Neural progenitor cell (in vitro differentiated cells): Measurements from ENCODE around the gene FBLN1. TPM values are rescaled to one million over a fixed set of nuclear protein-coding genes. Genes with fewer than 3 reads are reported as not detected.

Experiments
- DNase-seq: peaks from one replicate; pipeline ENCODE4 v3.0.0-alpha.2; 2016; ENCODE audit warnings: low spot score
- H2AFZ ChIP-seq: fragments of 200-600 bp; sonication (generic); replicated peaks from 2 replicates; pipeline ENCODE4 v1.6.1; 2016; ENCODE audit warnings: antibody characterized with exemption
- H3F3A ChIP-seq: fragments of 200-600 bp; sonication (generic); 2 replicates; pipeline ENCODE4 v1.6.1; 2016; ENCODE audit warnings: antibody characterized with exemption, low read depth
- H3K27ac ChIP-seq: fragments of 200-600 bp; sonication (generic); 2 replicates; pipeline ENCODE4 v1.5.1; 2016; ENCODE audit warnings: mild to moderate bottlenecking
- H3K27me3 ChIP-seq: fragments of 200-600 bp; sonication (generic); 2 replicates; pipeline ENCODE4 v1.6.1; 2016; ENCODE audit warnings: mild to moderate bottlenecking, moderate library complexity
- H3K36me3 ChIP-seq: fragments of 200-600 bp; sonication (generic); 2 replicates; pipeline ENCODE4 v1.5.1; 2016
- H3K4me1 ChIP-seq: fragments of 200-600 bp; sonication (generic); 2 replicates; pipeline ENCODE4 v1.6.1; 2016; ENCODE audit warnings: mixed run types
- H3K4me2 ChIP-seq: fragments of 200-600 bp; sonication (generic); 2 replicates; pipeline ENCODE4 v1.6.1; 2016
- H3K4me3 ChIP-seq: fragments of 200-600 bp; sonication (generic); 2 replicates; pipeline ENCODE4 v1.5.1; 2016
- H3K79me2 ChIP-seq: fragments of 200-600 bp; sonication (generic); 2 replicates; pipeline ENCODE4 v1.6.1; 2016; ENCODE audit warnings: low read depth
- H3K9ac ChIP-seq: fragments of 200-600 bp; sonication (generic); 2 replicates; pipeline ENCODE4 v1.6.1; 2016
- H3K9me3 ChIP-seq: fragments of 200-600 bp; sonication (generic); 2 replicates; pipeline ENCODE4 v1.5.1; 2016; ENCODE audit warnings: low read depth
- H4K20me1 ChIP-seq: fragments of 200-600 bp; sonication (generic); 2 replicates; pipeline ENCODE4 v1.6.1; 2016; ENCODE audit warnings: low read depth
- H3K27ac Mint-ChIP-seq: 3 replicates; pipeline ENCODE4 v1.8.0; 2021; ENCODE audit warnings: mixed read lengths
- H3K27me3 Mint-ChIP-seq: 2 replicates; pipeline ENCODE4 v1.8.0; 2022; ENCODE audit warnings: low read depth, mild to moderate bottlenecking, inconsistent platforms, moderate library complexity, mixed read lengths; ENCODE audit not compliant: insufficient read depth
- H3K36me3 Mint-ChIP-seq: 3 replicates; pipeline ENCODE4 v1.8.0; 2021; ENCODE audit warnings: mixed read lengths
- H3K4me1 Mint-ChIP-seq: 3 replicates; pipeline ENCODE4 v1.8.0; 2021; ENCODE audit warnings: mixed read lengths
- H3K4me3 Mint-ChIP-seq: 3 replicates; pipeline ENCODE4 v1.8.0; 2021; ENCODE audit warnings: mild to moderate bottlenecking, moderate library complexity, mixed read lengths
- H3K9me3 Mint-ChIP-seq: 3 replicates; pipeline ENCODE4 v1.8.0; 2020; ENCODE audit warnings: mixed read lengths
- CTCF ChIP-seq: fragments of 200-600 bp; sonication (generic); IDR thresholded peaks from 2 replicates; pipeline ENCODE4 v1.5.1; 2017; ENCODE audit warnings: antibody characterized with exemption, mild to moderate bottlenecking
- EZH2 ChIP-seq: fragments of 200-600 bp; sonication (generic); IDR thresholded peaks from 2 replicates; pipeline ENCODE4 v1.6.1; 2017; ENCODE audit warnings: antibody characterized with exemption, mild to moderate bottlenecking, moderate library complexity
- EZH2phosphoT487 ChIP-seq: fragments of 200-600 bp; sonication (generic); IDR thresholded peaks from 2 replicates; pipeline ENCODE4 v1.6.1; 2017; ENCODE audit warnings: antibody characterized with exemption
- total RNA-seq: library from RNA; depleted of rRNA; stranded (reverse); fragments of >200 nt; gene quantifications from 2 replicates; pipeline ENCODE4 v1.2.3, GENCODE V29; 2015; ENCODE audit warnings: low replicate concordance

The FBLN1 gene
- total RNA-seq, 1 donor from 2014 or later = 84.3 TPM

- Histone ChIP-seq H3F3A (peaks cover 18% of the 10 kb centered on the region), H3K36me3 (no peaks in the 10 kb centered on the region), H3K4me3 (no peak overlapping the region), H3K4me2 (no peak overlapping the region), H3K27me3 (no peaks in the 10 kb centered on the region), H3K27ac (no peak overlapping the region), H4K20me1 (no peaks in the 10 kb centered on the region), H3K79me2 (no peaks in the 10 kb centered on the region), H3K9me3 (no peaks in the 10 kb centered on the region), H3K4me1 (peaks cover 7% of the 10 kb centered on the region), H3K9ac (no peak overlapping the region), H2AFZ (no peak overlapping the region)
- no peak for DNase-seq
- Mint-ChIP-seq H3K27me3 (peaks cover 17% of the 10 kb centered on the region), H3K27ac (no peak overlapping the region), H3K4me1 (peaks cover 34% of the 10 kb centered on the region), H3K4me3 (no peak overlapping the region), H3K36me3 (peaks cover 23% of the 10 kb centered on the region), H3K9me3 (peaks cover 4% of the 10 kb centered on the region)
- no peak for TF ChIP-seq EZH2phosphoT487
Measured at GRCh38 chr22:45548247-45548840, 45.7 kb downstream of the FBLN1 start.

DNA sequence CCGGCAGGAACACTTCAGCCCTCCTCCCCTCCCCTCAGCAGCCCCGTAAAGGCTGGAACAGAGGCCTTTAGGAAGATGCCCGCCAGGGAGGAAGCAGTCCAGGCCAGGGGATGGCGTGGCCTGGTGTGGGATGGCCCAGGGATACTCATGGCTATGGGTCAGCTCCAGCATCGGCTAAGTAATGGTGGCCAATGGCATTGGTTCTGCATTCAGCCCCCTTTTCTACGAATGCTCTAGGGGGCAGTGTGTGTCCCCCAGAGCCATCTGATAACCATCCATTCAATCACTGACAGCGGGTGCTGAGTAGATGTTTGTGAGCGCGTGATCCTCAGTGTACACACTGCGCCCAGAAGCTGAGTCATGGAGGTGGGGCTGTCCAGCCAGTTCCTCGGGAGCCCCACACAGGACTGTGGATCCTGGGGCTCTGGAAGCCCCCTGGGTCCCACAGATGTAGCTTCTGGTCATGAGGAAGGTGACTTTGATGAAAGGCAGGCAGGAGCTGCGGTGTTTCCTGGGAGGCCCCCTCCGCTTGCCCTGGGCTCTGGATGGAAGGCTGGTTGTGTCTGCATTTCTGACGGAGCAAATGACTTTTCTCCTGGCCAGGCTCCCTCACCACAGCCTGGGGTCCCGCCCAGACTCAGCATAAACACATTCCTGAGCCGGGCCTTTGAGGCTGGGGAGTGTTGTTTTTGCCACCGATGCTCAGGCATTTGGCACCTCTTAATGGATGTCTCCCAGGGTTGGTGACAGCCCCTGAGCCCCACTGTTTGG lies 46.5 kb downstream of the FBLN1 start:
- Histone ChIP-seq H3K27me3 (no peaks in the 10 kb centered on the region), H3K27ac (no peak overlapping the region), H3K9me3 (no peaks in the 10 kb centered on the region), H4K20me1 (no peaks in the 10 kb centered on the region), H3K4me2 (no peak overlapping the region), H2AFZ (no peak overlapping the region), H3K4me1 (peaks cover 10% of the 10 kb centered on the region), H3K36me3 (no peaks in the 10 kb centered on the region), H3K9ac (no peak overlapping the region), H3K4me3 (no peak overlapping the region), H3K79me2 (no peaks in the 10 kb centered on the region), H3F3A (peaks cover 18% of the 10 kb centered on the region)
- no peak overlapping the region for H3K4me3 Mint-ChIP-seq
- H3K27ac Mint-ChIP-seq = no peak overlapping the region
- peaks cover 36% of the 10 kb centered on the region for H3K4me1 Mint-ChIP-seq
- H3K9me3 Mint-ChIP-seq = peaks cover 4% of the 10 kb centered on the region
- TF ChIP-seq EZH2phosphoT487 = no peak
- TF ChIP-seq CTCF = peak; percentile 33
- H3K36me3 Mint-ChIP-seq = peaks cover 23% of the 10 kb centered on the region
- H3K27me3 Mint-ChIP-seq = peaks cover 17% of the 10 kb centered on the region
- peak; percentile 14 for DNase-seq

GRCh38 chr22:45549762-45550378 lies 47.2 kb downstream of the FBLN1 start:
- no peaks in the 10 kb centered on the region for H3K36me3 ChIP-seq
- no peak for TF ChIP-seq CTCF
- TF ChIP-seq EZH2 = no peak
- no peak for TF ChIP-seq EZH2phosphoT487
- Mint-ChIP-seq H3K4me1 (peaks cover 35% of the 10 kb centered on the region), H3K27ac (no peak overlapping the region), H3K4me3 (no peak overlapping the region), H3K27me3 (peaks cover 17% of the 10 kb centered on the region), H3K36me3 (peaks cover 21% of the 10 kb centered on the region), H3K9me3 (peaks cover 4% of the 10 kb centered on the region)
- DNase-seq = no peak
- no peaks in the 10 kb centered on the region for H3K9me3 ChIP-seq
- no peak overlapping the region for H3K4me3 ChIP-seq
- no peak overlapping the region for H3K9ac ChIP-seq
- H4K20me1 ChIP-seq = no peaks in the 10 kb centered on the region
- no peak overlapping the region for H3K27ac ChIP-seq
- H3K4me2 ChIP-seq = no peak overlapping the region
- no peak overlapping the region for H2AFZ ChIP-seq
- peaks cover 18% of the 10 kb centered on the region for H3F3A ChIP-seq
- no peaks in the 10 kb centered on the region for H3K27me3 ChIP-seq
- H3K4me1 ChIP-seq = peaks cover 10% of the 10 kb centered on the region
- H3K79me2 ChIP-seq = no peaks in the 10 kb centered on the region

GRCh38 chr22:45550416-45550815 lies 47.7 kb downstream of the FBLN1 start:
- TF ChIP-seq CTCF = no peak
- Histone ChIP-seq H3K4me2 (no peak overlapping the region), H3K4me1 (peaks cover 10% of the 10 kb centered on the region), H3K36me3 (no peaks in the 10 kb centered on the region), H2AFZ (no peak overlapping the region), H3F3A (peaks cover 18% of the 10 kb centered on the region), H3K9me3 (no peaks in the 10 kb centered on the region), H4K20me1 (no peaks in the 10 kb centered on the region), H3K27me3 (no peaks in the 10 kb centered on the region), H3K79me2 (no peaks in the 10 kb centered on the region), H3K9ac (no peak overlapping the region), H3K4me3 (no peak overlapping the region), H3K27ac (no peak overlapping the region)
- Mint-ChIP-seq H3K4me3 (no peak overlapping the region), H3K9me3 (peaks cover 4% of the 10 kb centered on the region), H3K36me3 (peaks cover 16% of the 10 kb centered on the region), H3K27me3 (peaks cover 17% of the 10 kb centered on the region), H3K27ac (no peak overlapping the region), H3K4me1 (peaks cover 35% of the 10 kb centered on the region)
- no peak for DNase-seq
